NB4 (cell line): Measurements from ENCODE around the gene TM2D3.
A peak's percentile ranks its signal among the peaks of the same experiment; 100 is the strongest.

ENCODE experiments used
- DNase-seq: peaks from one replicate; pipeline ENCODE4 v3.0.0; 2010; ENCODE audit warnings: low read depth
- H3K4me3 ChIP-seq: one replicate; pipeline ENCODE4 v1.5.1; 2011; ENCODE audit warnings: mild to moderate bottlenecking, low read depth, low read length, moderate library complexity
- MYC ChIP-seq: IDR thresholded peaks from 2 replicates; pipeline ENCODE4 v1.6.1; 2011; ENCODE audit warnings: low read depth, low read length
- POLR2A ChIP-seq: IDR thresholded peaks from 2 replicates; pipeline ENCODE4 v1.6.1; 2011; ENCODE audit warnings: mild to moderate bottlenecking; ENCODE audit not compliant: insufficient read length; ENCODE audit errors: extremely low read depth
- TF ChIP-seq, protein P1 (sequence below): IDR thresholded peaks from one replicate; pipeline ENCODE4 v1.5.1; 2012; ENCODE audit warnings: low read depth, low read length
- TF ChIP-seq, protein P2 (sequence below): IDR thresholded peaks from 2 replicates; pipeline ENCODE4 v1.6.1; 2011; ENCODE audit warnings: low read depth, low read length

Gene TM2D3

DNA sequence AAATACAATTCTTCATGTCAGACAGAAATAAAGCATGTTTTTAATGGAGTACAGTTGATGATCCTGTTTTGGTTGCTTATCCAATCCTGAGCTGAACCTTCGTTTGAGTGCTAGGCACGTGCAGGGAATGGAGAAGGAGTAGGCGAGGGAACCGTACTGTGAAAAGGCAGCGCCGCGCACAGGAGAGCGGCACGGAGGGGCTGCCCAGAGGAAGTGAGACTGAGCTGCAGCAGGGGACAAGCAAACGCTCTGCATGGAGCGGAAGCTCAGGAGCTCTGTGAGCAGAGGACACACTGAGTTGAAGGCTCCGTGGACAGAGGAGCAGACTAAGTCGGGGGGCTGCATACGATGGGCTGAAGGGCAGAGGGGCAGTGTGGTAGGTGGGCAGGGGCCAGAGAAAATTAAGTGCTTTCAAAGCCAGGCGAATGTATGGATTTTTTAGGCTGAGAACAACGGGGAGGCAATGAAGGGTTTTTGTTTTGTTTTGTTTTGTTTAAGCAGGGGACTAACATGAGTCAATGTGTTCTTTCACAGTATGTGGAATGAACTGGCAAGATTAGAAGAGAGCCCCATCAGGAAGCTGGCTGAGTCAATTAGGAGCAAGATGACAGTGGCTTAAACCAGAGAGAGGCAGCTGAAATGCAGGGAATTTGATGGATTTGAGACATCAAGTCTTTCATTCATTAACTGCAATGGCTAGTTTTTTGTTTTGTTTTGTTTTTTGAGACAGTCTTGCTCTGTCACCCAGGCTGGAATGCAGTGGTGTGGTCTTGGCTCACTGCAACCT is 23.8 kb upstream of the TM2D3 start:
- TF ChIP-seq POLR2A (no peak), MYC (no peak)
- TF ChIP-seq, protein P1, sequence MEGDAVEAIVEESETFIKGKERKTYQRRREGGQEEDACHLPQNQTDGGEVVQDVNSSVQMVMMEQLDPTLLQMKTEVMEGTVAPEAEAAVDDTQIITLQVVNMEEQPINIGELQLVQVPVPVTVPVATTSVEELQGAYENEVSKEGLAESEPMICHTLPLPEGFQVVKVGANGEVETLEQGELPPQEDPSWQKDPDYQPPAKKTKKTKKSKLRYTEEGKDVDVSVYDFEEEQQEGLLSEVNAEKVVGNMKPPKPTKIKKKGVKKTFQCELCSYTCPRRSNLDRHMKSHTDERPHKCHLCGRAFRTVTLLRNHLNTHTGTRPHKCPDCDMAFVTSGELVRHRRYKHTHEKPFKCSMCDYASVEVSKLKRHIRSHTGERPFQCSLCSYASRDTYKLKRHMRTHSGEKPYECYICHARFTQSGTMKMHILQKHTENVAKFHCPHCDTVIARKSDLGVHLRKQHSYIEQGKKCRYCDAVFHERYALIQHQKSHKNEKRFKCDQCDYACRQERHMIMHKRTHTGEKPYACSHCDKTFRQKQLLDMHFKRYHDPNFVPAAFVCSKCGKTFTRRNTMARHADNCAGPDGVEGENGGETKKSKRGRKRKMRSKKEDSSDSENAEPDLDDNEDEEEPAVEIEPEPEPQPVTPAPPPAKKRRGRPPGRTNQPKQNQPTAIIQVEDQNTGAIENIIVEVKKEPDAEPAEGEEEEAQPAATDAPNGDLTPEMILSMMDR, result no peak
- TF ChIP-seq, protein P2, sequence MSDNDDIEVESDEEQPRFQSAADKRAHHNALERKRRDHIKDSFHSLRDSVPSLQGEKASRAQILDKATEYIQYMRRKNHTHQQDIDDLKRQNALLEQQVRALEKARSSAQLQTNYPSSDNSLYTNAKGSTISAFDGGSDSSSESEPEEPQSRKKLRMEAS, result no peak
- no peak for DNase-seq
- no peak overlapping the region for H3K4me3 ChIP-seq

DNA sequence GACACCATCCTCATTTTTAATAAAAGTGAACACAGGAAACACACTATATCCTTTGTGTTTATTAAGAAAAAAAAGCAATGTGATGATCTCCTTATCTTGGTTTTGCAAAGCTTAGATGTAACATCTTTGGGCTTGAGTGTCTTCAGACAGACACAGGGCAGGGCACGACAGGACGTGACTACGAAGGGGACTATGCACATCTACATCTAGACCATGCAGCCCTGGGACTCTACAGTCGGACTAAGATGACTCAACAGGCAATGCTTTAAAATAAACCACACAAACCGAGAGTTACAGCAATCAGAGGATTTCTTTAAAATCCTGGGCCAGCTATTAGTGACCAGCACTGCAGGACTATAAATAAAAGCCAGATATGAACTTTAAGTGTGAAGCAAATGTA is 22.8 kb upstream of the TM2D3 start:
- no peak for DNase-seq
- H3K4me3 ChIP-seq, result no peak overlapping the region
- no peak for TF ChIP-seq POLR2A
- no peak for TF ChIP-seq MYC
- TF ChIP-seq, protein P1, result no peak
- TF ChIP-seq, protein P2, result no peak

DNA sequence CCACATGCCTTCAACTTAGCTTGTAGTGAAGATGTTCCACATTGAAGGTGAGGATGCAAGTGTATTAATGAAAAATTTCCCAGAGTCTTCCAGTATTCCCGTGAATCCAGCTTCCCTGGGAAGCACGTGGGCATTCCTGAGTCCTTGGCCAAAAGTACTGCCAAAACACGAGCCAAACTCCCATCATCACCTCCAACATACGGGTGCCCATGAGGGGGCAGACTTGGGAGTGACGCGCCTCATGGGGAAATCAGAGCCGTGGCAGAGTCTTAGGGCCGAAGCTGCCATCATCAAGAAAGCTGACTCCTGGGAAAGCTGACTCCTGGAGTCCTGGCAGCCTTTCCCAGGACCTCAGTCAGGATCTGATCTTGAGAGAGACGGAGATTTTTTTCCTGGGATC is 20.1 kb upstream of the TM2D3 start:
- H3K4me3 ChIP-seq, result no peak overlapping the region
- DNase-seq, result no peak
- TF ChIP-seq, protein P1, result no peak
- TF ChIP-seq, protein P2, result no peak
- no peak for TF ChIP-seq MYC
- no peak for TF ChIP-seq POLR2A

DNA sequence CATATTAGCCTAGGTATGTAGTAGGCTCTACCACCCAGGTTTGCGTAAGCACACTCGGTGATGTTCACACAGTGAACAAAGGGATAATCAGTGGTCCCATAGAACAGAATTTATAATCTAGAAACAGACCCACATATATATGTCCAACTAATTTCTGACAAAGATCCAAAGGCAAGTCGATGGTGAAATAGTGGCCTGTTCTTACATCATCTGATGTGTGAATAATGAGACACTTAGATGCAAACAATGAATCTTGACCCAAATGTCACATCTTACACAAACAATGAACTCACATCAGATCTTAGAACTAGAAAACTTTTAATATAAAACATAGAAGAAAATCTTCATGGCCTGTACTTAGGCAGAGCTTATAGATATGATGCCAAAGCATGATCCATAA is 17.6 kb upstream of the TM2D3 start:
- DNase-seq, result peak; percentile 44
- TF ChIP-seq, protein P2, result no peak
- TF ChIP-seq POLR2A (no peak), MYC (no peak)
- TF ChIP-seq, protein P1, result no peak
- no peak overlapping the region for H3K4me3 ChIP-seq

DNA sequence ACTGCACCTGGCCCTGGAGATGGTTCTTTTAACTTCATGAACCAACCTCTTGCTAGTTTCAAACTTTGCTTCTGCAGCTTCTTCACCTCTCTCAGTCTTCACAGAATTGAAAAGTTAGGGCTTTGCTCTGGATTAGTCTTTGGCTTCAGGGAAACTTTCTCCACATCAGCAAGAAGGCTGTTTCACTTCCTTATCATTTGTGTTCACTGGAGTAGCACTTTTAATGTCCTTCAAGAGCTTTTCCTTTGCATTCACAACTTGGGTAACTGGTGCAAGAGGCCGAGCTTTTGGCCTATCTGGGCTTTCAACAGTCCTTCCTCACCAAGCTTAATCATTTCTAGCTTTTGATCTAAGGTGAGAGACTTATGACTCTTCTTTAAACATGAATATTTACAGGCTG is 15.7 kb upstream of the TM2D3 start:
- no peak for DNase-seq
- no peak overlapping the region for H3K4me3 ChIP-seq
- TF ChIP-seq, protein P2, result no peak
- TF ChIP-seq, protein P1, result no peak
- TF ChIP-seq MYC (no peak), POLR2A (no peak)
